IPS-15b (cell line): Measurements from ENCODE around the gene LHFPL6.

ENCODE experiments used
- H3K27me3 ChIP-seq: one replicate; pipeline ENCODE4 v1.6.1; 2013; ENCODE audit warnings: low read length; ENCODE audit not compliant: control insufficient read depth, insufficient read depth
- H3K36me3 ChIP-seq: one replicate; pipeline ENCODE4 v1.6.1; 2013; ENCODE audit warnings: low read length; ENCODE audit not compliant: control insufficient read depth, insufficient read depth
- H3K4me1 ChIP-seq: one replicate; pipeline ENCODE4 v1.6.1; 2013; ENCODE audit warnings: mild to moderate bottlenecking, low read length; ENCODE audit not compliant: control insufficient read depth, insufficient read depth
- H3K4me3 ChIP-seq: one replicate; pipeline ENCODE4 v1.5.1; 2013; ENCODE audit warnings: low read depth, low read length
- H3K9ac ChIP-seq: one replicate; pipeline ENCODE4 v1.6.1; 2013; ENCODE audit warnings: low read depth, mild to moderate bottlenecking, low read length
- H3K9me3 ChIP-seq: one replicate; pipeline ENCODE4 v1.6.1; 2013; ENCODE audit warnings: mild to moderate bottlenecking, low read length; ENCODE audit not compliant: control insufficient read depth, insufficient read depth

The LHFPL6 gene

GRCh38 chr13:39306639-39307589, 296.1 kb downstream of the LHFPL6 start:
- Histone ChIP-seq H3K4me3 (no peak overlapping the region), H3K9ac (no peak overlapping the region), H3K9me3 (no peaks in the 10 kb centered on the region), H3K36me3 (no peaks in the 10 kb centered on the region), H3K27me3 (no peaks in the 10 kb centered on the region), H3K4me1 (no peaks in the 10 kb centered on the region)

- H3K4me3 ChIP-seq: no peak overlapping the region
- no peaks in the 10 kb centered on the region for H3K4me1 ChIP-seq
- H3K36me3 ChIP-seq: no peaks in the 10 kb centered on the region
- H3K27me3 ChIP-seq: no peaks in the 10 kb centered on the region
- H3K9me3 ChIP-seq: no peaks in the 10 kb centered on the region
- no peak overlapping the region for H3K9ac ChIP-seq
Measured at GRCh38 chr13:39302820-39303219, 300.2 kb downstream of the LHFPL6 start.

- Histone ChIP-seq H3K27me3 (no peaks in the 10 kb centered on the region), H3K9me3 (peaks cover 5% of the 10 kb centered on the region)
Measured at GRCh38 chr13:39298951-39299350, 304.0 kb downstream of the LHFPL6 start.

GRCh38 chr13:39297664-39298171, 305.3 kb downstream of the LHFPL6 start:
- H3K9ac ChIP-seq: no peak overlapping the region
- H3K27me3 ChIP-seq: no peaks in the 10 kb centered on the region
- no peaks in the 10 kb centered on the region for H3K4me1 ChIP-seq
- peaks cover 5% of the 10 kb centered on the region for H3K9me3 ChIP-seq
- H3K36me3 ChIP-seq: no peaks in the 10 kb centered on the region
- no peak overlapping the region for H3K4me3 ChIP-seq

More at GRCh38 chr13:39298951-39299350, 304.0 kb downstream of the LHFPL6 start:
- no peak overlapping the region for H3K4me3 ChIP-seq
- no peak overlapping the region for H3K9ac ChIP-seq
- H3K4me1 ChIP-seq: no peaks in the 10 kb centered on the region
- no peaks in the 10 kb centered on the region for H3K36me3 ChIP-seq

- Histone ChIP-seq H3K36me3 (no peaks in the 10 kb centered on the region), H3K27me3 (no peaks in the 10 kb centered on the region), H3K9me3 (peaks cover 5% of the 10 kb centered on the region), H3K4me3 (no peak overlapping the region), H3K9ac (no peak overlapping the region), H3K4me1 (no peaks in the 10 kb centered on the region)
Measured at GRCh38 chr13:39297023-39297422, 306.0 kb downstream of the LHFPL6 start.

GRCh38 chr13:39296193-39296592, 306.8 kb downstream of the LHFPL6 start:
- H3K9me3 ChIP-seq: peaks cover 5% of the 10 kb centered on the region
- H3K4me3 ChIP-seq: no peak overlapping the region
- no peaks in the 10 kb centered on the region for H3K36me3 ChIP-seq
- H3K4me1 ChIP-seq: no peaks in the 10 kb centered on the region
- no peaks in the 10 kb centered on the region for H3K27me3 ChIP-seq
- no peak overlapping the region for H3K9ac ChIP-seq
